Transverse colon (tissue), 4 donors: Measurements from ENCODE around the gene ATP5MC2.

ENCODE experiments used
- POLR2A ChIP-seq: fragments of 450-650 bp; IDR thresholded peaks from one replicate; pipeline ENCODE4 v1.6.1; 2016; ENCODE audit warnings: antibody characterized with exemption, mild to moderate bottlenecking, moderate library complexity
- POLR2AphosphoS5 ChIP-seq, 3 donors: sonication (generic); formaldehyde crosslinking; IDR thresholded peaks; one replicate each; pipeline ENCODE4 v1.6.1; 2016; ENCODE audit warnings: antibody characterized with exemption in 3 of 3
- TF ChIP-seq, protein P1 (sequence below), 5 experiments: fragments of 200-600 bp in 3 of 5; fragments of 450-650 bp in 2 of 5; sonication (generic) in 3 of 5; IDR thresholded peaks; 1 replicate in 2 of 5; 2 replicates in 3 of 5; pipeline ENCODE4 v1.5.1; 2016 to 2017; ENCODE audit warnings: antibody characterized with exemption in 5 of 5, inconsistent platforms in 3 of 5, mild to moderate bottlenecking in 2 of 5, moderate library complexity in 1 of 5

DNA sequence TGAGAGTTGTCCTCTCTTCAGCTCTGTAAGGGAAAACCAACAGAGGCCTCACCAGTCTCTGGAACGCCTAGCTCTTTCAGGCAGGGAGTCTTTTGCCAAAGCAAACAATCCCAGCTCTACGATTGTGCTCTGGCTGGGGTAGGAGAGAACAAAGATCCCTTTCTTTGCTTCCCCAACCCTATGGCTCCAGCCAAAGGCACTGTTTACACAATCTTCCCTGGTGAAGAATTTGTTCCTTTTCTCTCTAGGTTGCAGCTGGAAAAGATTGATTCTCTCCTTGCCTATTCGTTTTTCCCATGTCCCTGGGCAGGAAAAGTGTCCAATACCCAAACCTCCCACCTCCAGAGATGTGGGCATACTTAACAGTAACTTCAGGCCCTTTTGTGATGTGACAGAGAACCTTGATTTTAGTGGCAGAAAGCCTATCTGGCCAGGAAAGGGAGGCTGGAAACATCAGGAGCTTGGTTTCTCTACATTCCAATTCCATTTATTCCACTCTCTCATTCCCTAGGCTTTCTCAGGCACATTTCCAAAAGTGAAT, 16.8 kb downstream of the ATP5MC2 start:
- TF ChIP-seq POLR2A (peak; percentile 8), POLR2AphosphoS5 (IDR thresholded peaks at IDR 0.05) (peak in 1 of 3 donors; percentile 39)
- TF ChIP-seq, protein P1, sequence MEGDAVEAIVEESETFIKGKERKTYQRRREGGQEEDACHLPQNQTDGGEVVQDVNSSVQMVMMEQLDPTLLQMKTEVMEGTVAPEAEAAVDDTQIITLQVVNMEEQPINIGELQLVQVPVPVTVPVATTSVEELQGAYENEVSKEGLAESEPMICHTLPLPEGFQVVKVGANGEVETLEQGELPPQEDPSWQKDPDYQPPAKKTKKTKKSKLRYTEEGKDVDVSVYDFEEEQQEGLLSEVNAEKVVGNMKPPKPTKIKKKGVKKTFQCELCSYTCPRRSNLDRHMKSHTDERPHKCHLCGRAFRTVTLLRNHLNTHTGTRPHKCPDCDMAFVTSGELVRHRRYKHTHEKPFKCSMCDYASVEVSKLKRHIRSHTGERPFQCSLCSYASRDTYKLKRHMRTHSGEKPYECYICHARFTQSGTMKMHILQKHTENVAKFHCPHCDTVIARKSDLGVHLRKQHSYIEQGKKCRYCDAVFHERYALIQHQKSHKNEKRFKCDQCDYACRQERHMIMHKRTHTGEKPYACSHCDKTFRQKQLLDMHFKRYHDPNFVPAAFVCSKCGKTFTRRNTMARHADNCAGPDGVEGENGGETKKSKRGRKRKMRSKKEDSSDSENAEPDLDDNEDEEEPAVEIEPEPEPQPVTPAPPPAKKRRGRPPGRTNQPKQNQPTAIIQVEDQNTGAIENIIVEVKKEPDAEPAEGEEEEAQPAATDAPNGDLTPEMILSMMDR (IDR thresholded peaks at IDR 0.05): no peak
